SH-SY5Y (cell line): ENCODE measurements around the gene TTN.

Experiments used
- GATA2 ChIP-seq: IDR thresholded peaks from 2 replicates; pipeline ENCODE4 v1.6.1; 2011; ENCODE audit warnings: mild to moderate bottlenecking, low read depth, low read length
- GATA3 ChIP-seq: IDR thresholded peaks from 2 replicates; pipeline ENCODE4 v1.6.1; 2011; ENCODE audit warnings: low read depth, mild to moderate bottlenecking, low read length, moderate library complexity

TTN gene

DNA sequence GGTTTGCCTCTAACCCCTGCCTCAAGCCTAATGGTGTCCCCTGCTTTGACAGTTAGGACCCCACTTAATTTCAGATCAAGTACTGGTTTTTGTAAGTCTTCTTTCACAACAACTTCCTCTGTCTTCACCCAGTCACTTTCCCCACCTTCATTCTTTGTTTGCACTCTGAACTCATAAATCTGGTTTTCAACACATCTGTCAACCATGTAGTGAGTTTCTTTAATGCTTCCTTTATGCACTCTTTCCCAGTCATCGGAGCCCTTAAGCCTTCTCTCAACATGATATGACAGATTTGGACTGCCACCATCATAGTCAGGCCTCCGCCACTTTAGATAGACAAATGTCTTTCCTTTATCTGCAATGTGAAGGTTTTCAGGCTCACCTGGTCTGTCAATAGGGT is 217.9 kb downstream of the TTN start:
- TF ChIP-seq GATA2 (no peak), GATA3 (no peak)

GRCh38 chr2:178584666-178585065 is 222.6 kb downstream of the TTN start:
- TF ChIP-seq GATA2, result no peak
- no peak for TF ChIP-seq GATA3

DNA sequence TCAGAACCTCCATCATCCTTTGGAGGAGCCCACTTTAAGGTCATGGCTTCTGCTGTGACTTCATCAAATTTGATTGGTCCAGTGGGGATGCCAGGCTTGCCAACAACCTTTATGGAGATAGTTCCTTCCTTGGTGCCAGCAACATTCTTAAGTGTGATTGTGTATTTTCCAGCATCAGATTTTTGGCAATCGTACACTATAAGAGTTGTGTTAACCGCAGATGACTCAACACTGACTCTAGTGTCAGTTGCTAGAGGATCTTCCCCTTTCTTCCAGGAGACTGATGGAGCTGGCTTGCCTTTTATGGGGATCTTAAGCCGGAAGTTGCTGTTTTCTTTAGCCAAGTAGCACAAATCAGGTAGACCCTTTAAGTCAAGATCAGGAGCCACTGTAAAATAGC is 228.2 kb downstream of the TTN start:
- no peak for TF ChIP-seq GATA3
- no peak for TF ChIP-seq GATA2

GRCh38 chr2:178574789-178575188 is 232.4 kb downstream of the TTN start:
- TF ChIP-seq GATA2, result no peak

- TF ChIP-seq GATA3, result no peak
- TF ChIP-seq GATA2, result no peak
Measured at GRCh38 chr2:178568227-178568626, 239.0 kb downstream of the TTN start.

DNA sequence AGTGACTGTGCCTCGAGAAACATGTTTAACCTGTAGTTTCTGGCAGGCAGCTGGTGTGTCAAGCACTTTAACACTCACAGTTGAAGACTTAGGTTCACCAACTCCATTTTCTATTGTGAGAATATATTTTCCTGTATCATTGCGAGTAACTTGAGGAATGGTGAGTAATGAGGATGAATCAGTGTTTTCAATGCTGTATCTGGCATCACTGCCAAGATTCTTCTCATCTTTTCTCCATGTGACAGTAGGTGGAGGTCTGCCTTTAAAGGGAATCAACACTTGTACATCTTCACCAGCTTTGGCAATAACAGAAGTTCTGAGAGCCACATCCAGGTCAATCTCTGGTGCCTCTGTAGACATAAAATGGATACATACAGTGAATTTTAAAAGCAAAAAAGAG is 254.2 kb downstream of the TTN start:
- TF ChIP-seq GATA3 (no peak), GATA2 (no peak)

DNA sequence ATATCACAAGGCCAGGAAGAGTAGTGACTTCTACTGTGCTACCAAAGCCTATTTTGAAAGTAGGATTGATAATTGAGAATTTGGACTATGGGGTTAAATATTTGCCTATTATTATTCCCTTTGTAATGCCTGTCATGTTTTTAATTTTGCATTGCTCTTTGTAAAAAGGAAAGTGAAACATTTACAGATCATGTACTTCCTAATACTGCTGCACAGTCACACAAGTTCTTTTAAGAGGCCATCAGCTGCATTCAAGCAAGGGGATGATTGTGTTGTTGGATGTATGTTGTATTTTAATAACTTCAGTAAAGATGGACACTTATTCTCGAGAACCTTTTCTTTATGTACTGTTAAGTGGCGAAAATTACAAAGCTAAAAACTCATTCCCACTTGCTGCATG is 256.9 kb downstream of the TTN start:
- TF ChIP-seq GATA3, result no peak
- no peak for TF ChIP-seq GATA2

DNA sequence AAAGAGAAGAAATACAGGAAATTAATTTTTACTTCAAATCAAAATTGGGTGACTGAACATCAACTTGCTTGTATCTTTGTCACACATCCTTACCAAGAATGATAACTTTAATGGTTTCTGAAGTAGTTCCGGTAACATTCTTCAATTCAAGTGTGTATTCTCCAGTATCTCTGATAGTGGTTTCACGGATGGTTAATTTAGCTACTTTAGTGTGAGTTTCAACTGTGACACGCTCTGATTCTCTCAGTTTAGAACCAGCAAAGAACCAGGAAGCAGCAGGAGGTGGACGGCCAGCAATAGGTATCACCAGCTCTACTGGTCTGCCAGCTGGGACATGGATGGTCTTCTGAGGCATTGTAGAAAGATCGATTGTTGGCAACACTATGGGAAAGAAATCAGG is 264.7 kb downstream of the TTN start:
- TF ChIP-seq GATA2 (no peak), GATA3 (no peak)

GRCh38 chr2:178542161-178542560 is 265.1 kb downstream of the TTN start:
- no peak for TF ChIP-seq GATA3
- TF ChIP-seq GATA2, result no peak

DNA sequence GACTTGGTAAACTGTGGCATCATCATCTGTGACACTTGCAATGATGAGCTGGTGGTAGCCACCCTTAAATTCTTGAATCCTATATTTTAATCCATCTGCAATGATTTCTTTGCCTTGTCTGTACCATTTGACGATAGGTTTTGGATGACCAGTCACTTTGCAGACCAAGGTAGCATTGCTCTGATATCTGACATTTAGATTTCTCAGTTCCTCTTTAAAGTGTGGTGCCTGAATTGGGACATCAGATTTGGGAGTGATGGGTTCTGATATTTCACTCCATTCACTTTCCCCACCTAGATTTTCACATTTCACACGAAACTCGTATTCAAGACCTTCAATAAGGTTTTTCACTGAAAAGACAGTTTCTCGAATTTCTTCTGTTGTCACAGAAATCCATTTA is 271.2 kb downstream of the TTN start:
- TF ChIP-seq GATA3, result no peak
- TF ChIP-seq GATA2, result no peak

- TF ChIP-seq GATA3 (no peak), GATA2 (no peak)
Measured at GRCh38 chr2:178531168-178531567, 276.1 kb downstream of the TTN start.

DNA sequence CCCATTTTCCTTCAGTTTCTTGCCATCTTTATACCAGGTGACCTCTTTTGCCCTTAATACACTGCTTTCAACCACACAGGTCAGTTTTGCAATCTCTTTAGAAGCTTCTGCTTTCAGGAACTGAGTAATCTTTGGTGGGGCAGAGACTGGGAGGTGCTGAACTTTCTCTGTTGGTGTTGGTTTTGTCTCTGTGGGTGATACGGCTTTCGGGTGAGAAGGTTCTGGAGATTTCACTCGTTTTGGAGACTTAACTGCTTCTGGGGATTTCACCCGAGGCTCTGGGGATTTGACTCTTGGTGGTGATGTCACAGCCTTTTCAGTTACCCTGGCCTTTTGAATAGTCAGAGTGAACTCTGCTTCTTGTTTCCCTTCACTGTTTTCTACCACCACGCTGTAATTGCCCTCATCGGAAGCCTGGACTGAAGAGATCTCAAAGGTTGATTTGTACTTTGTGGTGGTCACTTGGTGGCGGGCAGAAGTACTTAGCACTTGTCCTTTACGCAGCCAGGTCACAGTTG is 276.5 kb downstream of the TTN start:
- TF ChIP-seq GATA3, result no peak
- no peak for TF ChIP-seq GATA2

DNA sequence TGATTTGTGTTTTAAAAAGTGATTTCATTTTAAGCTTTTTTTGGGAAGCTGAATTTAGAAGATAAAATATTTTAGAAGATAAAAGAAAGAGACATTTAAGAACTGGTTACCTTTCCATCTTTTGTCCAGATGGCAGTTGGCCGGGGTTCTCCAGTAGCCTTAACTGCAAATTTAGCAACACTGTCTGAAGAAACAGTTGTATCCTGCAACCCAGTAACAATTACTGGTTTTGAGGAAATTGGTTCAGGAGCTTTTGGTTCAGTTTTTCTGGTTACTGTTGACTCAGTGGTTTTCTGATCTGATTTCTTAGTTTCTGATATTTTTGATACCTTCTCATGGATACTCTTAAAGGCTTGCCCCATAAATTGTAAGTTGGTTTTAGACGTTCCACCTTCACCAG is 277.1 kb downstream of the TTN start:
- no peak for TF ChIP-seq GATA2
- no peak for TF ChIP-seq GATA3

DNA sequence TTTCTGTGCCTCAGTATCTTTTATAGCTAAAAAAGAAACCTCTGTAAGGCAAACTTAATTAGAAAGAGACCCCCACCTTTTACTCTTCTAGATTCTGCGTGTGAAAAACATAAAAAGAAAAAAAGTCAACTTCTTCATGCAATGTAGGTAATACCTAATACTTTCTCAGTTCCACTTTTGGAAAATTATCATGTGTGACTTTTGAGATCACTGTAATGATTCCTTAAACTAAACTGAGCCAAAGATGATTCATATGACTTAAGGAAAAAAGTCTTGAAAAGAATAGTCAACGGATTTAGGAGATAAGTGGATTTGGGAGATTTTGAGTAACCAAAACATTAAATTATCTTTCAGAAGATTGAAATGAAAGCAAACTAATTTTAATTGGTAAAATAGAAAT is 278.0 kb downstream of the TTN start:
- TF ChIP-seq GATA2 (no peak), GATA3 (no peak)

- TF ChIP-seq GATA3 (no peak), GATA2 (no peak)
Measured at GRCh38 chr2:178528647-178529046, 278.6 kb downstream of the TTN start.

DNA sequence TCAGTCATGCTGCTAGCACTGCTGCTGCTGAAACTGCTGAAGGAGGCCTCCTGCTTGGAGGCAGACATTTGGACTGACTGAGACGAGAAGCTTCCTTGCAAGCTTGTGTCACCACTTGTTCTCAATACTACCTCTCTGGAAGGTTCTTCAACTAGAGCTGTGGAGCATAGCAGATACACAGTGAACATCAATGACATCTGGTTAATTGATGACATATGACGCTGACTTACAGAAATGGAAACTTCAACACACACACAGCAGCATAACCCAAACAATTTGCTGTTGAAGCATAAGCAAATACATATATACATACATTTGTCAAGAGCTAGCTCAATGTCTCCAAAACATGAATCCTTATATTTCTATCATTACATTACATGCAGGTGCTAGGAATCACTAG is 279.6 kb downstream of the TTN start:
- TF ChIP-seq GATA2, result no peak
- TF ChIP-seq GATA3, result no peak
